Thoracic aorta (tissue), 2 donors: ENCODE measurements around the gene BRF1. TPM values are rescaled to one million over a fixed set of nuclear protein-coding genes. Genes with fewer than 3 reads are reported as not detected.

ENCODE experiments used
- ATAC-seq: fragments of 150-250 bp; one replicate; pipeline ENCODE4 v1.8.0; 2017; ENCODE audit warnings: low read depth; ENCODE audit not compliant: insufficient number of reproducible peaks, low FRiP score
- DNase-seq: peaks from one replicate; pipeline ENCODE4 v3.0.0-alpha.2; 2020; ENCODE audit warnings: low spot score
- H3K27ac ChIP-seq, 2 donors: fragments of 200-600 bp; sonication (generic); 1 replicate in 1 of 2; 2 replicates in 1 of 2; pipeline ENCODE4 v1.5.1; 2016; ENCODE audit warnings: mild to moderate bottlenecking in 2 of 2, moderate library complexity in 2 of 2
- H3K27me3 ChIP-seq: fragments of 200-600 bp; sonication (generic); replicated peaks from 2 replicates; pipeline ENCODE4 v1.6.0; 2016; ENCODE audit warnings: mild to moderate bottlenecking; ENCODE audit not compliant: insufficient read depth
- H3K36me3 ChIP-seq: fragments of 200-600 bp; sonication (generic); one replicate; pipeline ENCODE4 v1.5.1; 2016
- H3K4me1 ChIP-seq, 2 donors: fragments of 200-600 bp; sonication (generic); 1 replicate in 1 of 2; 2 replicates in 1 of 2; pipeline versions ENCODE4 v1.5.1 to v1.6.0; 2016; ENCODE audit warnings: low read depth in 2 of 2, mild to moderate bottlenecking in 1 of 2; ENCODE audit not compliant: control insufficient read depth in 1 of 2
- H3K4me3 ChIP-seq: fragments of 200-600 bp; sonication (generic); 2 replicates; pipeline ENCODE4 v1.5.1; 2016; ENCODE audit warnings: mild to moderate bottlenecking
- H3K9me3 ChIP-seq: fragments of 200-600 bp; sonication (generic); 2 replicates; pipeline ENCODE4 v1.5.1; 2016
- CTCF ChIP-seq: fragments of 200-600 bp; sonication (generic); IDR thresholded peaks from one replicate; pipeline ENCODE4 v1.5.1; 2019; ENCODE audit warnings: antibody characterized with exemption
- total RNA-seq, 2 donors: library from RNA; depleted of rRNA; stranded (reverse); fragments of >200 nt; gene quantifications; one replicate each; pipeline versions ENCODE4 v1.1.0 to v1.2.3, GENCODE V29; 2016

BRF1 gene
- total RNA-seq, 2 donors from 2014 or later: 49.4 to 80.5 TPM

DNA sequence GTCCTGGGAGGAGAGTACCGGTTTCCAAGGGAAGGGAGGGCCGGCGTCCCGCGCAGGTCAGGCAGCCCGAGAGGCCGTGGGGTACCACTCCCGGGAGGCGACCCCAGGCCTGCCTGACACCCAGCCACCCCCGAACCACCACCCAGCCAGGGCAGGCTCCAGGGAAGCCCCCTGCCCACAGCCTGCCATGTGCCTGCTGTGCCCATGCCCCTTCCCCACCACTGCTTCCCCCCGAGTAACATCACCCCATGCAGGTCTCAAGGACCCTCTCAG lies 122.0 kb downstream of the BRF1 start:
- no peak for DNase-seq

DNA sequence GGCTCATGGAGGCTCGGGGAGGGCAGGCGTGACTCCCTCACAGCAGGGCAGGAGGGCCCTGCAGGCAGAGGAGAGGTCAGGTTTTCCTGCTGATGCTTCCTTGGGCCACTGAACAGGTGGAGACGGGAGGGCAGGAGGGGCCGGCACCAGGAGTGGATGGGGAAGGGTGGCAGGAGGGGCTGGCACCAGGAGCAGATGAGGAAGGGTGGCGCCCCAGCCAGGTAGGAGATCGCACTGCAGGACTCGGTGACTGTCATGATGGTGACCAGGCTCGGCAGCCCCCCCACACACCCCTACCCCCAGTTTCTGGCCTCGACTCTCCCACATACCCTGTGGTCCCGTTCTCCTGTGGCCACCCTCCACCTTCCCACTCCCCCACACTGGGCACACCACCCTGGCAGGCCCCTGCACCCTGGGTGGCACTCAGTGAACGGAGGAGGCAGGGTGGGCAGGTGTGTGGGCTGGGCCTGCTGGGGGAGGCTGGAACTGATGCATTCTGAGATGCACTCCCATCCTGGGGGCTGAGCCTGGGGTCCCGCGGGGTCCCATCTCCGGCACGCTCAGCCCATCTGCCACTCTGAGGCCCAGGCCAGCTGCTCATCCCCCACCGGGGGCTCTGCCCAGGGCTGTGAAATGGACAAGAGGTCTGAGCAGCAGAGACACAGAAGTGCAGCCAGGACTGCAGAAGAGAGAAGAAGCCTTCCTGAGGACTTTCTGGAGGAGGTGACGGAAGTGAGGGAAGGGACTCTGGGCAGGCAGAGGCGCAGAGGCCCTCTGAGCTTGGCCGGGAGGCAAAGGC lies 122.5 kb downstream of the BRF1 start:
- DNase-seq (no peak), ATAC-seq (no peak)
- H3K4me1 ChIP-seq: peaks cover 5 to 6% of the 10 kb centered on the region in 2 donors
- H3K36me3 ChIP-seq: no peaks in the 10 kb centered on the region
- H3K27ac ChIP-seq: no peak overlapping the region
- no peak for TF ChIP-seq CTCF
- H3K27me3 ChIP-seq: no peaks in the 10 kb centered on the region
- no peak overlapping the region for H3K4me3 ChIP-seq
- H3K9me3 ChIP-seq: no peaks in the 10 kb centered on the region

More for the DNA sequence above, 122.0 kb downstream of the BRF1 start:
- no peak overlapping the region for H3K4me3 ChIP-seq
- no peaks in the 10 kb centered on the region for H3K27me3 ChIP-seq
- H3K27ac ChIP-seq: no peak overlapping the region
- no peak for ATAC-seq
- H3K9me3 ChIP-seq: no peaks in the 10 kb centered on the region
- H3K36me3 ChIP-seq: no peaks in the 10 kb centered on the region
- no peak for TF ChIP-seq CTCF
- peaks cover 5 to 6% of the 10 kb centered on the region in 2 donors for H3K4me1 ChIP-seq

DNA sequence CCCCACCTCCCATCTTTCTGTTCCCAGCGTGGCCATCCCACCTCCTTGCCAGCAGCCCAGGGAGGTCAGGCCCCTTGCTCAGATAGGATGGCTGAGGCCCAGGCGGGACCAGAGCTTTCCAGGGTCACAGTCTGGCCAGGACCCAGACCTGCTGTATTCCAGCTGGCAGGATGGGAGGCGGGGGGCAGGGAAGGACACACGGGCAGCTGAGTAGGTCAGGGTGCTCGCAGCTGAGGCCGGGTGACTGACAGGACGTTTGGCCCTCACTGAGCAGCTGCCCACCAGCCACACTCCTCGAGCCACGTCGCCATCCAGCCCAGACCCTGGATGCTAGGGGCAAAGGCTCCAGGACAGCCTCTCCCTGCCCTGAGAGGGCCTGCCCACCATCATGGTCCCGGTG lies 123.7 kb downstream of the BRF1 start:
- no peak overlapping the region for H3K4me3 ChIP-seq
- no peak overlapping the region for H3K27ac ChIP-seq
- no peaks in the 10 kb centered on the region for H3K36me3 ChIP-seq
- no peak for DNase-seq
- H3K9me3 ChIP-seq: no peaks in the 10 kb centered on the region
- H3K27me3 ChIP-seq: no peaks in the 10 kb centered on the region
- no peak for ATAC-seq
- H3K4me1 ChIP-seq: peaks cover 5 to 6% of the 10 kb centered on the region in 2 donors
- no peak for TF ChIP-seq CTCF

- no peak for TF ChIP-seq CTCF
- no peak overlapping the region for H3K4me3 ChIP-seq
- no peak overlapping the region for H3K27ac ChIP-seq
- no peaks in the 10 kb centered on the region for H3K9me3 ChIP-seq
- no peaks in the 10 kb centered on the region for H3K27me3 ChIP-seq
- ATAC-seq (no peak), DNase-seq (no peak)
- H3K36me3 ChIP-seq: no peaks in the 10 kb centered on the region
- peaks cover 5 to 6% of the 10 kb centered on the region in 2 donors for H3K4me1 ChIP-seq
Observed at GRCh38 chr14:105176513-105176912, 124.3 kb downstream of the BRF1 start.

DNA sequence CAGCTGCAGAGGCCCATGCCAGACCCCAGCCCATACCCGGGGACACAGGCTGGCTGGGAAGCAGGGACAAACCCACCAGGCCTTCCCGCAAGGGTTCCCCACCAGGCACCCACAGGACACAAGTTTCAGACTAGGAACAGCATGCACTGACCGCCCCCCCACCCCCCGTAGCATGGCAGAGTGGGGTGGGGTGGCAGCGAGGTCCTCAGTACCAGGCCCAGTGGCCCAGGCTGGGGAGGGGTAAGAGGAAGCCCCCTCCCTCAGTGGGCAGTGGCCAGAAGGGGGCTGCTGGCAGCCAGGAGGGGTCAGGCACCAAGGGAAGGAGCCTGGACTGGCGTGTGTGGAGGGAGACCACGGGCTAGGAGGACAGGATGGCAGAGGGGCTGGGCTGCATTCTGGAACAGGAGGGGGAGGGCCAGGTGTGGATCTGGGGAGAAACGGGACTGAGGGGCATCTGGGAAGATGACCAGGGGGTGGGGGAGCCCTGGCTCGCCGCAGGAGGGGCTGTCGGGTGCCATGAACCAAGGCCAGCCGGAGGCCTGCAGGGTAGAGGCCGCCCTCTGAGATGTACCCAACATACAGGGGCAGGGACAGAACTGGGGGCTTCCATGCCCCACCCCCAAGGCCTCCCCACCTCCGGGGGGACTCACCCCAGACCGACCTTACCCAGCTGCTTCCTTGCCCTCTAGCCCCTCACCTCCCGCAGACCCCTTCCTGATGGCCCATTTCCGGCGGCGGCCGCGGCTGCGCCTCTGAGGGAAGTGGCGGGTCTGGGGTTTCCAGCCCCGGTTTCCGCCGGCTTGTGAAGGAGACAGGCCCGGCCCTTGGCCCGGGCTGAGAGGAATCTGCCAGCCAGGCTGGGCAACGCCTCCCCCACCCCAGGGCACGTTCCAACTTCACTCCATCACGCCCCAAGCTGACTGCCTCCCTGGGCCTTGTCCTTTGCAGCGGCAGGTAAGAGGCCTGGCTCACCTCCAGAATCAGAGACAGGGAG lies 126.6 kb downstream of the BRF1 start:
- no peaks in the 10 kb centered on the region for H3K27me3 ChIP-seq
- no peak for ATAC-seq
- no peak overlapping the region for H3K27ac ChIP-seq
- no peak overlapping the region for H3K4me3 ChIP-seq
- peaks cover 12 to 19% of the 10 kb centered on the region in 2 donors for H3K4me1 ChIP-seq
- H3K9me3 ChIP-seq: no peaks in the 10 kb centered on the region
- no peaks in the 10 kb centered on the region for H3K36me3 ChIP-seq
- DNase-seq: no peak
- TF ChIP-seq CTCF: no peak
